GM18858 (cell line): ENCODE results near the gene METTL9.
"Not testable (repeated sequence)": the region's sequence is repeated elsewhere in the genome, so short reads cannot be mapped to it uniquely, and the experiment has no call there.

Source experiments
- ATAC-seq: cut with Tn5 transposase; IDR thresholded peaks from one replicate; pipeline ENCODE4 v1.9.1; 2021; ENCODE audit not compliant: unreplicated experiment

Gene METTL9

DNA sequence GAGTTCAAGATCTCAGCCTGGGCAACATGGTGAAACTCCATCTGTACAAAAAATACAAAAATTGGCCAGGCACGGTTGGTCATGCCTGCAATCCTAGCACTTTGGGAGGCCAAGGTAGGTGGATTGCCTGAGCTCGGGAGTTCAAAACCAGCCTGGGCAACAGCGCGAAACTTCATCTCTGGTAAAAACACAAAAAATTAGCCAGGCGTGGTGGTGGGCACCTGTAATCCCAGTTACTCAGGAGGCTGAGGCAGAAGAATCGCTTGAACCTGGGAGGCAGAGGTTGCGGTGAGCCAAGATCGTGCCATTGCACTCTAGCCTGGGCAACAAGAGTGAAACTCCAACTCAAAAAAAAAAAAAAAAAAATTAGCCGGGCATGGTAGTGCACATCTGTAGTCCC, 25.9 kb upstream of the METTL9 start:
- not testable (repeated sequence) for ATAC-seq

DNA sequence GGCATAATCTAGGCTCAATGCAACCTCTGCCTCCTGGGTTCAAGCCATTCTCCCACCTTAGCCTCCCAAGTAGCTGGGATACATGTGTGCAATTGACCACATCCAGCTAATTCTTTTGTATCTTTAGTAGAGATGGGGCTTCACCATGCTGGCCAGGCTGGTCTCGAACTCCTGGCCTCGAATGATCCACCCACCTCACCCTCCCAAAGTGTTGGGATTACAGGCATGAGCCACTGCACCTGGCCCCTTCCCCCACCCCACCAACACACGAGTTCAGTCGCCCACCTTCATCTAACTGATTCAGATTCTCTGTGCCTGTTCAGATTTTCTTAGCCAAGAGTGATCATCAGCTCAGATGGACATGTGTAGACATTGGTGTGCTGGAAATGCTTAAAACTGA, 25.0 kb upstream of the METTL9 start:
- ATAC-seq = no peak

DNA sequence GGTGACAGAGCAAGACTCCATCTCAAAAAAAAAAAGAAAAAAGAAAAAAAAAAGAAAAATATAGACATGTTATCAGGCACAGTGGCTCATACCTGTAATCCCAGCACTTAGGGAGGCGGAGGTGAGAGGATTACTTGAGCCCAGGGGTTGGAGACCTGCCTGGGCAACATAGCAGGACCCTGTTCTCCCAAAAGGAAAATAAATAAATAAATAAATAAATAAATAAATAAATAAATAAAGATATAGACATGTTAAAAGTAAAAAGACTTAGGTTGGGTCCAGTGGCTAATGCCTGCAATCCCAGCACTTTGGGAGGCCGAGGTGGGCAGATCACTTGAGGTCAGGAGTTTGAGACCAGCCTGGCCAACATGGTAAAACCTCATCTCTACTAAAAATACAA, 23.1 kb upstream of the METTL9 start:
- ATAC-seq = not testable (repeated sequence)

DNA sequence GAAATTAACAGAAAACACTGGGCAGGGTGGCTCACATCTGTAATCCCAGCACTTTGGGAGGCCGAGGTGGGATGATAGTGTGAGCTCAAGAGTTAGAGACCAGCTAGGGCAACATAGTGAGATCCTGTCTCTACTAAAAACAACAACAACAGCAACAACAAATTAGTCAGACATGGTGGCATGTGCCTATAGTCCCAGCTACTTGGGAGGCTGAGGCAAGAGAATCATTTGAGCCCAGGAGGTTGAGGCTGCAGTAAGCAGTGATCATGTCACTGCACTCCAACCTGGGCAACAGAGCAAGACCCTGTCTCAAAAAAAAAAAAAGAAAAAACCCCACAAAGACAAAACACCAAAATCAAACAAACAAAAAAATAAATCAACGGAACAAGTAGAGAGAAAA, 21.9 kb upstream of the METTL9 start:
- ATAC-seq = not testable (repeated sequence)

DNA sequence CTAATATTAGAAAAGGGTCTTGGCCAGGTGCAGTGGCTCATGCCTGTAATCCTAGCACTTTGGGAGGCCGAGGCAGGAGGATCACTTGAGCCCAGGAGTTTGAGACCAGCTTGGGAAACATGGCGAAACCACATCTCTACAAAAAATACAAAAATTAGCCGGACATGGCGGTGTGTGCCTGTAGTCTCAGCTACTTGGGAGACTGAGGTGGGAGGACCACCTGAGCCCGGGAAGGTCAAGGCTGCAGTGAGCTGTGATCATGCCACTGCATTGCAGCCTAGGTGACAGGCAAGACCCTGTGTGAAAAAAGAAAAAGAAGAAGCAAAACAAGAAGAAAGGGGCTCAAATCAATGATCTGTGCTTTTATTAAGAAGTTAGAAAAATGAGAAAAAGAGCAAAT, 21.1 kb upstream of the METTL9 start:
- not testable (repeated sequence) for ATAC-seq

GRCh38 chr16:21580131-21580530, 19.2 kb upstream of the METTL9 start:
- not testable (repeated sequence) for ATAC-seq

DNA sequence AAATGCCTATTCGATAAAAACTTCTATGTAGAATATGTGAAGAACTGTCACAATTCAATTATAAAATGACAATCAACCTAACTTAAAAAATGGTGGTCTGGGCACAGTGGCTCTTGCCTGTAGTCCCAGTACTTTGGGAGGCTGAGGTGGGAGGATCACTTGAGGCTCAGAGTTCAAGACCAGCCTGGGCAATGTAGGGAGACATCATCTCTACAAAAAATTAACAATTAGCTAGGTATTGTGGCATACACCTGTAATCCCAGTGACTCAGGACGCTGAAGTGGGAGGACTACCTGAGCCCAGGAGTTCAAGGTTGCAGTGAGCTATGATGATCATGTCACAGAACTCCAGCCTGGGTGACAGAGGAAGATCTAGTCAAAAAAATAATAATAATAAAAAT, 18.6 kb upstream of the METTL9 start:
- ATAC-seq = no peak

DNA sequence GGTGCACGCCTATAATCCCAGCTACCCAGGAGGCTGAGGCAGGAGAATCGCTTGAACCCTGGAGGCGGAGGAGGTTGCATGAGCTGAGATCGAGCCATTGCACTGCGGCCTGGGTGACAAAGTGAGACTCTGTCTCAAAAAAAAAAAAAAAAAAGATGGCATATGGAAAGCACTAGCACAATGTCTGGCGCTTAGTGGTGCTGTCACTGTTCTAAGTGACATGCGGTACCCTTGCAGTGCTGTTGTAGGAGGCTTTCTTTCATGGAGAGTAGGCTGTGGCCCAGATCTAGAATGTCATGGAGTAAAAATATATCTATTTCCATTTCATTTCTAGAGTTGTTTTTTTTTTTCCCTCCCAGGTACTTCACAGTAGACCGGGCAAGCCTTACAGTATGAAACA, 14.6 kb upstream of the METTL9 start:
- no peak for ATAC-seq

DNA sequence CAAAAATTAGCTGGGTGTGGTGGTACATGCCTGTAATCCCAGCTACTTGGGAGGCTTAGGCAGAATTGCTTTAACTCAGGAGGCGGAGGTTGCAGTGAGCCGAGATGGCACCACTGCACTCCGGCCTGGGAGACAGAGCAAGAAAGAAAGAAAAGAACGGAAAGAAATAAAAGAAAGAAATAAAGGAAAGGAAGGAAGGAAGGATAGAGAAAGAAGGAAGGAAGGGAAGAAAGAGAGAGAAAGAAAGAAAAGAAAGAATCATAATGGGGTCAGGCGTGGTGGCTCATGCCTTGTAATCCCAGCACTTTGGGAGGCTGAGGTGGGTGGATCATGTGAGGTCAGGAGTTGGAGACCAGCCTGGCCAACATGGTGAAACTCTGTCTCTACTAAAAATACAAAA, 10.8 kb upstream of the METTL9 start:
- ATAC-seq = not testable (repeated sequence)

DNA sequence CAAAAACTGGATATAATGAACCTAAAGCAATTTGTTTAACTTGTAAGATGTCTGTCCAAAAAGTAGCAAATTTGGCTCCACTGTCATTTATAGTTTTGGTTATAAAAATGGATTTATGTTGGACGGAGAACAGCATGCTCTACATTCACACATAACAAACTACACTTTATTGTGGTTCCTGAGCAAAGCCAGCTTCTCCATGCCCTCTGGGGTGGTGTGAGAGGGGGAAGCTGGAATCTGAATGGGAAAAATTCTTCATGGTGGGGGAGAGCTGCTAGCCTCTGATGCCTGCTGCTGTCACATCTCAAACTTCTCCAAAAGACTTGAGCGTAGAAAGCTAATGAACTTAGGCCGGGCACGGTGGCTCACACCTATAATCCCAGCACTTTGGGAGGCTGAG, 9.8 kb upstream of the METTL9 start:
- no peak for ATAC-seq

GRCh38 chr16:21590287-21590686, 9.1 kb upstream of the METTL9 start:
- no peak for ATAC-seq

DNA sequence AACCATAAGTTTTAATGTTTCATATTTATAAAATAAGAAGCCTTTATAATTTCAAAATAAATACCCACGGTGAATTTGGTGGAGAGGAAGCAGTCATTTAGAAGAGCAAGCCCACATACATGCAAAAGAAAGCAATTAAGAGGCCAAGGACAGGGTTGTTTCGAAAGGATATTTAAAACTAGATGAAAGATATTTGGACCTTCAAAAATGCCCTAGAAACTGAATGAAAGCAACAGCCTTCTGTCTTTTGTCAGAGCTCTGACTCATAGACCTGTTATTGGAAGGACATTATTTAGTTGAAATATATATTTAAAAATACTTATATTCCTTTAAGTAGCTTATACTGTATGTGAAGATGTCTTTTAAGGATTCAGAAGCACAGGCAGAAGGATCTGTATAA, 8.6 kb upstream of the METTL9 start:
- ATAC-seq = no peak

DNA sequence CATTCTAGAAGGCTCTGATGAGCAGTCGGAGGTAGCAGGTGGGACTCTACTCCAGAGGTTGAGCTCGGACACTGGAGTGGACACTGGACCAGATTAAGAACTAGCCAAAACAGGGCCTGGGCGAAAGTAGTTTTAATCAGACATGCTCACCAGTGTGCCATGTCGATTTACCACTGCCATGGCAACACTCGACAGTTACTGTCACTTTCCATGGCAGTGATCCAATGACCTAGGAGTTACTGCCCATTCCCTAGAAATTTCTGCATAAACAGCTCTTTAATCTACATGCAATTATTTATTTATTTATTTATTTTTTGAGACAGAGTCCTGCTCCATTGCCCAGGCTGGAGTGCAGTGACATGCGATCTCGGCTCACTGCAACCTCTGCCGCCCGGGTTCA, 7.2 kb upstream of the METTL9 start:
- ATAC-seq = no peak

DNA sequence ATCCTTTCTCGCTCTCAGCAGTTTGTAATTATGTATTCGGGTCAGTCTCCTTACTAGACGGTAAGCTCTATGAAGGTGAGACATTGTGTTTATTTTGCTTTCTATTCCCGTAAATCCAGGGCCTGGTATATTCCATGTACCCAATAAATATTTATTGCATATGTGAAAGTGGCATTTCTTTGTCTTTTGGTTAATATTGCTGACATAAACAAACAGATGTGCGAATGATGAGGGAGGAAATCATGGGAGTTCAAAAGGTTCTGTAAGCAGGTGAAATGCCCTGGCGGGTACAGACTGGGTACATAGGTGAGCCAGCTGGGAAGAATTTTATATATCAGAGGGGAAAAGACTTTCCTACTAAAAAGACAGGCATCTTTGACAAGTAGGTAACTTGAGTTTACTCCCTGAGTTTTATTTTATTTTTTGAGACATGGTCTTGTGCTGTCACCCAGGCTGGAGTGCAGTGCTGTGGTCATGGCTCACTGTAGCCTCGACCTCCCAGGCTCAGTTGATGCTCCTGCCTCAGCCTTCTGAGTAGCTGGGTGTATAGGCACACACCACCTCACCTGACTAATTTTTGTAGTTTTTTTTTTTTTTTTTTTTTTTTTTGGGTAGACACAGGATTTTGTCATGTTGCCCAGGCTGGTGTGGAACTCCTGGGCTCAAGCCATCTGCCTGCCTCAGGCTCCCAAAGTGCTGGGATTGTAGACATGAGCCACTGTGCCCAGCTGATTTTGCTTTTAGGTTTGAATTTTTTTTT, 5.7 kb upstream of the METTL9 start:
- ATAC-seq = no peak

- no peak for ATAC-seq
Observed at GRCh38 chr16:21597561-21598030, 1.8 kb upstream of the METTL9 start.

GRCh38 chr16:21598206-21598605, 1.2 kb upstream of the METTL9 start:
- no peak for ATAC-seq

DNA sequence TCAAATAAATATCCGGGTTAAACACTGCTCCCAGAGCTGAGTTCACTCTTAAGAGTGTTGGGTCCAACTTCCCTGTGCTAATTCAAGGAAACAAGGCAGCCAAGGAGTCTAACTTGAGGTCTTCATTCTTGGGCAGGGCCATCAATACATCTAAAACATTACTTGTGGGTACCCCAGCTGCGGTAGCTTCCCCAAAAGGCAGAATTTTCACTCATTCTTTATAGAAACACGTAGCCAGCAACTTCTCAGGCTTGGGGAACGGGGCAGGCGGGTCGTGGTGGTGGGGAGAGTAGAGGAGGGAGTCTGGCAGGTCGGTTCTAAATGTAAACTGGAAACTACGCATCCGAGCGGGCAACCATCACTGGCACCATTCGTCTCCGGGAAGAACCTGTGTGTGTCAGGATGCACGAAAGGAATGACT, 666 bp upstream of the METTL9 start:
- no peak for ATAC-seq

DNA sequence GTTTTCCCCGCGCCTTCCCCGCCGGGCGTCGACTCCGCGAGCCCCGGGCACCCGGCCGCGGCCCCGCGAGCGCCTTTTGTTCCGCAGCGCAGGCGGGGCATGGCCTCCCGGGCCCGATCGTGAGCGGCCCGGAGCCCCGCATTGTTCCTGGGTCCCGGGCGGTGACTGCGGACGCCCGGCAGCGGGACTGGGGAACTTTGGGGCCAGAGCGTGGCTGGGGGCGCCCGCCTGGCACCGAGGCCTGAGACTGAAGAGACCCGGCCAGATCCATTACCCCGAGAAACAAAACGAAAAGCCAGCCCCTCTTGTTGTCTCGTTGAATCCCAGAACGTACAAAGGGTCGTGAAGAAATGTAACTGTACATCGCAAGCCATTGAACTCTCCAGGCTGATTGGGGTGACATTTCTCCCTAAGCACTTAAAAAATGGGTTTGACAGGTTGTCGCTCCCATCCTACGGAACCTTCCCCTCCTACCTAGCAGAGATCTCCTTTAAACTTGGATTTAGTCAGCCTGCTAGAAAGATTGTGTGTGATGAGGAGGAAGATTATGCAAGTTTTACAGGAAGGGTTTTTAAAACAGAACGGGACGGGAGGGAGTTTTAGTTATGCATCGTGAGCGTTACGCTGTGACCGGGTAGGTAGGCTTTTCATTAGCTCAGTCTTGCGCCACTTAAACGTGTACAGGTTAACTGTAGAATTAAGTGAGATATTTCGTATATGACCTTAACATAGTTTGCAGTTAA, 825 bp downstream of the METTL9 start:
- ATAC-seq = no peak

GRCh38 chr16:21602785-21603184, 3.4 kb downstream of the METTL9 start:
- no peak for ATAC-seq

DNA sequence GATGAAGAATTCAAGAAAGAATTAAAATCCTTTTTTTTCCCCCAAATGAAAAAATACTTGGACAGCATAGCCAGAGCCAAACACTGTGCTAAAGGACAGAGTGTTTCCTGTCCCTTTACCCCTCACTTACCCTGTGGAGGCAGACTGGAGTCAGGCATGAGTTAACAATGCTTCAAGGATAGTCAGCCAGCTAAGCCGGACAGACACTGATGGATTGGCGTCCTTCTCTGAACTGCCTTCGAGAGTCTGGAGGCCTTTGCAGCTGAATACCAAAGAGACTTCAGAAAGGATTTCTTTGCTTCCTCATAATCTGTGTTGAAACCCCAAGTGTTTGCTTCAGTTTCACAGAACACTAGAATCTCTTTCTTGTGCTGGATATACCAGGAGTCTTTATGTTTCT, 4.6 kb downstream of the METTL9 start:
- no peak for ATAC-seq

- not testable (repeated sequence) for ATAC-seq
Observed at GRCh38 chr16:21605848-21606247, 6.5 kb downstream of the METTL9 start.

DNA sequence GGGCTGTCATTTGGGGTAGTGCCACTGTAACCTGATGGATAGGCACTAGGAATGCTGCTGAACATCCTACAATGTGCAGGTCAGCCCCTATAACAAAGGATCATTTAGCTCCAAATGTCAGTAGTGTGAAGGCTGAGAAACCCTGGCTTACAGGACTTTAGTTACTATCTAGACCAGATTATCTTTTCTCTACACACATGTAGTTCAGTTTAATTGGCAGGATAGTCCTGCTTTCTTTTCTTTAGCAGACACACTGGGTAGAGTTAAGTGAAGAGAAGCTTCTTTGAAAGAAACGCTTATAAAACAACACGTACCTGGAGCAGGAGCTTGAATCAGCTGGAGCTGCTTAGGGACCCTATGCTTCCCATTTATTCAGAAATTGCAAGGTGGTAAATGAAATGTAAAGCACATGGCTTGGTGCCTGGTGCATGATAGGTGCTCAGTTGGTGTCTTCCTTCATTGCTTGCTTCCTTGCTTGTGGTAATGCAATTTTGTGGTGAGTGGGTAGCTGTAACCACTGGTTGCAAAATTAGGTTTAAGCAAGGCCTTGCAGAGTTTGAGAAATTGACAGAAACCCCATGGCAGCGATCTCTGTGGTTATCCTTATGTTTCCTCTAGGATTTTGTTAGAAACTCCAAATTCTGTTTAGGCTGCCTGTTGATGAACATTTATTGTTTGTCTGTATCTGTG, 9.4 kb downstream of the METTL9 start:
- ATAC-seq = no peak
